HG02623 (cell line): ENCODE results near the gene DBN1.

Source experiments
- ATAC-seq: cut with Tn5 transposase; IDR thresholded peaks from one replicate; pipeline ENCODE4 v1.9.1; 2021; ENCODE audit warnings: moderate library complexity; ENCODE audit not compliant: unreplicated experiment

Gene DBN1

GRCh38 chr5:177410575-177410974 is 62.9 kb downstream of the DBN1 start:
- ATAC-seq = no peak

GRCh38 chr5:177409043-177409801 is 64.2 kb downstream of the DBN1 start, which contains the start of gene F12:
F12 (minus strand) TSS chr5:177409564; CDS start chr5:177409527, 37 bp downstream.
- no peak for ATAC-seq
